KBM-7 (cell line): ENCODE measurements around the gene RNF224.
"Not testable (repeated sequence)": the region's sequence is repeated elsewhere in the genome, so short reads cannot be mapped to it uniquely, and the experiment has no call there.

Experiments used
- DNase-seq: peaks from one replicate; pipeline ENCODE4 v3.0.0-alpha.2; 2015
- in situ Hi-C: fragments of 300-500 bp; cut with MboI; formaldehyde crosslinking; loops from 2 replicates; pipeline ENCODE4 v1.14.3; 2020; ENCODE audit warnings: low sequenced_read_pairs, low pct_unique_long_range_greater_than_20kb, mixed read lengths

The RNF224 gene

DNA sequence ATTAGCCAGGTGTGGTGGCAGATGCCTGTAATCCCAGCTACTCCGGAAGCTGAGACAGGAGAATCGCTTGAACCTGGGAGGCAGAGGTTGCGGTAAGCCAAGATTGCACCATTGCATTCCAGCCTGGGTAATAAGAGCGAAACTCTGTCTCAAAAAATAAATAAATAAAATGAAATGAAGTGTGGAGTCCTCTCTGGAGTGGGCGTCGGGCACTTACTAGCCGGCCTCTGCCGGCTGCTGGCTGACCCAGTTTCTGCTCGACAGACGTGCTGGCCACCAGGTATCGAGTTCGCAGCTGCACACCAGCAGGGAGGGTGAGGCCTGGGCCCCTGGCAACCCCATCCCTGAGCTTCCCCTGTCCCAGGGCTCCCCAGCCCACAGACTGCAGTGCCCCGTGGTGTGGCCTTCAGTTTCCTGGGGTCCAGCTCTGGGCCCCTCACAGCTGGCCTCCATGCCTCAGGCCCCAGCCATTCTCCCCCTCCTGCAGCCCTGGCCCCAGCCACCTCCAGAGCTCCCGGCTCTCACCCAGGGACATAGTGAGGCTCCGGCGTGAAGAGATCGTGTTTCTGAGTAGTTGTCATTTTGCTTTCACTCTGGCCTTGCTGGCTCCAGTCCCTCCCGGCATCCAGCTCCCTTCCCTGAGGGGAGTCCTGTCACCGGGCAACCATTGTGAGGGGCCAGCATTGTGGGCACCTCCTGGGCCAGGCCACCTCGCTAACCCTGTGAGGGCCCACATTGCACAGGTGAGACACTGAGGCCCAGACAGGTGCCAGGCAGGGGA, 20.0 kb downstream of the RNF224 start:
- in situ Hi-C loops = no loop called here
- no peak for DNase-seq

- in situ Hi-C loops = no loop called here
Observed at GRCh38 chr9:137247916-137248175, 20.5 kb downstream of the RNF224 start.

DNA sequence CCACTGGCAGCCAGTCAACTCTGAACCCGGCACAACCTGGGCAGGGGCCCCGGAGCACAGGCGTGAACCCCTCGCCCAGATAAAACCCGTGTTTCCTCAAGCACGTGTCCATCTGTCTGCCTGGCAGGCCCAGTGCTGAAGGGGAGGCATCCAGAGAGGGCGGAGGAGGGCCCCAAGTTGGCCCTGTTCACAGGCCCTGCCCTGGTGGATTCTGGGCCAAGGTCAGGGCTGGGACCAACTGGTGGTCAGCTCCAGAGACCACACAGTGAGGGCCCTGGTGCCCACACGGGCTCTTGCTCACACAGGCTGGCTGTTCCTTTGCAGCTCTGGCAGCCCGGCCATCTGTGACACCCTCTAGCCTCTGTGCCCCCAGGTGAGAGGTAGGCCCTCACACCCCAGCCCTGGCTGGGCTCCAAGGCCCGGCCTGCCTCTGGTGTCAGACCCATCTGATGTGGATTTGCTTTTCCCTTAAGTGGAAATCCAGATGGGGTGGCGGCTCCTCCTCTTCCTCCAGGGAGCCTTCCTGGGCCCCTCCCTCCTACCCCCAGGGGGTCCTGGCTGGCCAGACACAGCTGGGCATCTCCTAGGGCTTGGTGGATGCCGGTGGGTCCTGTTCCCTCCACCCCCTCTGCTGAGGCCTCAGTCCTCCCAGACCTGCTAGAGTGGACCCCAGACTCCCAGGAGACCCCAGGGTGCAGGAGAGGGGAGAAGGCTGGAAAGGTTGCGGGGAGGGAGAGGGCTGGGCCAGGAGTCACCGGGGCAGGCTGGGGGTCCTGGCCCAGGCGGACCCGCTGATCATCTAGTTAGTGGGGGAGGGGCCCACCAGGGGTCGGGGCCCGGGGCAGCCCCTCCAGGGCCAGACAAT, 23.3 kb downstream of the RNF224 start:
- DNase-seq = no peak
- in situ Hi-C loops = no loop called here

More at GRCh38 chr9:137247916-137248175, 20.5 kb downstream of the RNF224 start:
- DNase-seq = no peak

DNA sequence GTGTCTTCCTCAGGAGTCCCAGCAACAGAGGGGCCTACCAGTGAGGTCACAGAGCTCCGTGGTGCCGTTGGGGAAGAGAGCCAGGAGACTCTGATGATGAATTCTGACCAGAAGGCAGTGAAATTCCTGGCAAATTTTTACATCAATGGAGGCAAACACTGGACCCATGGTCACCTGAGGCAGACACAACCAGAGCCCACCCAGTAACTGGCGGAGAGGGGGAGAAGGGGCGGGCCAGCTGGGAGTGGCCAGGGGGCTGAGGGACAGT, 23.8 kb downstream of the RNF224 start, which contains the start of gene STPG3:
TSS of gene STPG3 (plus strand) at position 93 of the 268 bp plus-strand sequence. CDS start at position 94, 1 bp downstream.
- DNase-seq = no peak
- in situ Hi-C loops = no loop called here

- in situ Hi-C loops = no loop called here
- no peak for DNase-seq
Observed at GRCh38 chr9:137251490-137252268, 24.4 kb downstream of the RNF224 start.

DNA sequence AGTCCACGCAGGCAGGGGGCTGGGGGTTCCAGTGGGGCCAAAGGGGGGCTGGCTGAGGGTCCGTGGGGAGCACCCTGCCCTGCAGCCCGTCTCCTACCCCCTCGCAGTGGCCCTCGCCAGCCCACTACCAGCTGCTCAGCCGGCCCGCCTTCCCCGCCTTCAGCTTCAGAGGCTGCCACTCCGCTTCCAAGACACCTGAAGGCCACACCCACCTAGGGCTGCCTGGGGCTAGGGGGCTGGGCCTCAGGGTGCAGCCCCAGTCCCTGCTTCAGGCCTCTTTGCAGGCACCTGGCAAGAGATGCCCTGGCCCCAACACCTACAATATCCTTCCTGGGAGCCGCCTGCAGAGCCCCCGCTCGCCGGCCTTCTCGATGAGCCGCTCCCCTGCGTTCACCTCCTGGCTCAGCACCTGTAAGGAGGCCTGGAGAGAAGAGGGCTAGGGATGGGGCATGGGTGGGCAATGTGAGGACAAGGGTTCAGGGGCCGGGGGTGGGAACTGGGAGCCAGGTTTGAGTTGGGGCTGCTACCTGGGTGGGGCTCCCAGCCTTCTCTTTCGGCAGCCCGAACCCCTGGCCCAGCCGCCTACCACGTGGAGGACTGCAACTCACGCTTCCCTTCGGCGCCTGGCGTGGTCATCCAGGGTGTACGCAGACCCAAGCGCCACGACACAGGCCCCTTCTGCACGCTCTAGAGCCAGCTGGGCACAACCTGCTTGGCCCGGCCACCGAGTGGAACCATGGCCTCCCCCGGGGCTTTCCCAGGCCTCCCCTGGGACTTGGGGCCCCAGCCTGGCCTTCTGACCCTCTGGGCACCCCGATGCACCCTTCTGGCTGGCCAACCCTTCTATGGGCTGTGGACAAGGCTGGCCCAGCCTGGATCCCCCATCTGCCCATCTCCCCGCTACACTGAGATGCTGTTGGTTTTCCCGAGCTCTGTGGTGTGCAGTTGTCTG, 25.5 kb downstream of the RNF224 start:
- no peak for DNase-seq

GRCh38 chr9:137253717-137254623, 26.7 kb downstream of the RNF224 start:
- in situ Hi-C loops = no loop called here
- DNase-seq = no peak

More for the DNA sequence above, 25.5 kb downstream of the RNF224 start:
- in situ Hi-C loops = no loop called here

DNA sequence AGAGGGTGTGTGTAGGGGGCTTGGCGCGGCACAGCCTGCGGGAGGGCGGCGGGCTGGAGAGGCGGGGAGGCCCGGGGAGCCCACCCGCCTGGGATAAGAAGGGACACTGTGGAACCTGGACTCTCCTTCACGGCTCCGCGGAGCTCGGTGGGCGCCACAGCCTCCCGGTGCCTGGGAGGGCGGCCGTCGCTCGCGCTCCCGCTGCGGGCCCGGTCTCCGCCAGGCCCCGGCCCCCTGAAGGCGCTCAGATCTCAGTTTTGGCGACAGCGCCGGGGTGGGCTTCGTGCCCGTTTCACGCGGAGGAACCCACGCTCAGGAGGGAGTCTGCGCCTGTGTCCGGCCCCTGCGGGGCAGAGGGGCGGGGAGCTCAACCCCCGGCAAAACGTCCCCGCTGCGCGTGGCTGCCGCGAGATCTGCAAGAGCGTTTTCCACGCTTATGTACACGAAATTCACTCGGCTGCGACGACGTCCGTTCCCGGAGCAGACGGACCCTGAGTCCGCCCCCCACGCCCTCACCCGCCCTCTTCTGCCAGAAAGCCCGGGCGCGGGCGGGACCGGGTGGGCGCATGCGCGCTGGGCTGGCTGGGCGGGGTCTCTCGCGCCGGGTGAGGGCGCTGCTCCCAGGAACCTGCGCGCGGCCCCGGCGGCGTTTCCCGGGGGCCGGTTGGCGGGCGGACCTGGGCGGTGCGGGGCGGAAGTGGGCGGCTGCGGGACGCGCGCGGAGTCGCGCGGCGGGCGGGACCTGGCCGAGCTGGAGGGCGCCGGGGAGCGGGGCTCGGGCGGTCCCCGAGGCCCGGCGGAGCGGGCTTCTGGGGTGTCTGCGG, 27.5 kb downstream of the RNF224 start, which contains the start of gene NELFB:
TSS of gene NELFB (plus strand) at position 704 of the 824 bp plus-strand sequence.
- in situ Hi-C loops = no loop called here
- DNase-seq = peak; percentile 89

DNA sequence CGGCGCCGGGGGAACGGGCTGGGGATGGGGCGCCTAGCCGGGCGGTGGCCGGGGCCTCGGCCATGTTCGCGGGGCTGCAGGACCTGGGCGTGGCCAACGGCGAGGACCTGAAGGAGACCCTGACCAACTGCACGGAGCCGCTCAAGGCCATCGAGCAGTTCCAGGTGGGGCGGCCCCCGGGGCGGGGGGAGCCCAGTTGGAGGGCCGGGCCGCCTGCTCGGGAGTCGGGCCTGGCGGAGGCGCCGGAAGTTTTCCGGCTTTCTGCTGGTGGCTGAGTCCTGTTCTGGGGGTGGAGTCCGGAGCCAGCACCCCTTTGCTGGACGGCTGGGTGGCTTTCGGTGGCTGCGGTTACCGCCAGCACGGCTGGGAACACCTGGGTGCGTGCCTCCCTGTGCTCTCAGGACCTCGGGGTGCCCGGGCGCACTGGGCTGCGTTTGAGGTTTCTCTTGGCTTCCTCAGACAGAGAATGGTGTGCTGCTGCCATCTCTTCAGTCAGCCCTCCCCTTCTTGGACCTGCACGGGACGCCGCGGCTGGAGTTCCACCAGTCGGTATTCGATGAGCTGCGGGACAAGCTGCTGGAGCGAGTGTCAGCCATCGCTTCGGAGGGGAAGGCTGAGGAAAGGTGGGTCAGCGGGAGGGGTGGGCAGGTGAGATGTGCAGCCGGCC, 28.3 kb downstream of the RNF224 start:
- peak; percentile 45 for DNase-seq
- in situ Hi-C loops = no loop called here

DNA sequence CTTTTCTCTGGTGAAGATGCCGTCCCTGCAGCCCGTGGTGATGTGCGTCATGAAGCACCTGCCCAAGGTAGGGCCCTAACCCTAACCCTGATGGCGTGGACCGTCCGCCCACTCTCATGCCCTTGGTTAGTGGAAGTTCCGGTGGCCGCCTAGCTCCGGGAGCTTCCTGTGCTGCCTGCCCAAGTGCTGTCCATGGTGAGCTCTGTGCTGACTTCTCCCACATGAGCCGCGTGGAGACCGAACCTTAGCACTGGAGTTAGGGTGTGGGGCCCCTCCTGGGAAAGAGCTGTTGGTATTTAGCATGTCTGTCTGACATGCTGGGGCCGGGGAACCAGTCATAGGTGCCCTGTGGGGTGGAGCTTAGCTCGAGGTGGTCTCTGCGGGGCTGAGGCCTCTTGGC, 29.1 kb downstream of the RNF224 start:
- no peak for DNase-seq
- in situ Hi-C loops = no loop called here

GRCh38 chr9:137256856-137257255, 29.6 kb downstream of the RNF224 start:
- in situ Hi-C loops = no loop called here
- no peak for DNase-seq

GRCh38 chr9:137262173-137262908, 35.0 kb downstream of the RNF224 start:
- DNase-seq, in situ Hi-C loops: not testable (repeated sequence)

GRCh38 chr9:137262909-137263285, 35.6 kb downstream of the RNF224 start:
- in situ Hi-C loops = no loop called here
- DNase-seq = no peak

GRCh38 chr9:137263506-137263905, 36.2 kb downstream of the RNF224 start:
- in situ Hi-C loops = no loop called here
- no peak for DNase-seq

DNA sequence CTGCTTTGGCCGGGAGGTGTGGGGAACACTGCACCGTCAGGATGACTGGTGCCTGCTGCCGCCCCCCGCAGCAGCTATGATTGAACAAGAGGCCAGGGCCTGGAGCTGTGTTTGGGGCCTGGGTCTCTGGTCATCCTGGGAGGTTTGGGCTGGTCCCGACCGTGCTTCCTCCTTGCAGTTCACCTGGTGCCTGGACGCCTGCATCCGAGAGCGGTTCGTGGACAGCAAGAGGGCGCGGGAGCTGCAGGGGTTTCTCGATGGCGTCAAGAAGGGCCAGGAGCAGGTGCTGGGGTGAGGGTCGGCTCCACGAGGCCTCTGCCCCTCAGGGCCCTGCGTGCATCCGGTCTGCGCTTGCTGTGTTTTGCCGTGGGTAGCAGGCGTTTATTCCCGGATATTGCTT, 36.8 kb downstream of the RNF224 start:
- in situ Hi-C loops = no loop called here
- DNase-seq = no peak
